Transverse colon (tissue), 4 donors: ENCODE data around the gene KLHDC7B. TPM values are rescaled to one million over a fixed set of nuclear protein-coding genes. Genes with fewer than 3 reads are reported as not detected.
"Not testable (repeated sequence)": the region's sequence is repeated elsewhere in the genome, so short reads cannot be mapped to it uniquely, and the experiment has no call there.

Experiments used
- DNase-seq: peaks from one replicate; pipeline ENCODE4 v3.0.0-alpha.2; 2019
- H3K27ac ChIP-seq, 4 donors: fragments of 200-600 bp; sonication (generic); 2 replicates each; pipeline ENCODE4 v1.5.1; 2016 to 2018; ENCODE audit warnings: inconsistent platforms in 4 of 4
- H3K27me3 ChIP-seq: fragments of 200-600 bp; sonication (generic); 2 replicates; pipeline ENCODE4 v1.5.1; 2017; ENCODE audit warnings: inconsistent platforms
- H3K36me3 ChIP-seq, 4 donors: fragments of 200-600 bp; sonication (generic); 2 replicates each; pipeline ENCODE4 v1.5.1; 2017 to 2019; ENCODE audit warnings: inconsistent platforms in 4 of 4
- H3K4me1 ChIP-seq, 4 donors: fragments of 200-600 bp; sonication (generic); 2 replicates each; pipeline ENCODE4 v1.5.1; 2017 to 2020; ENCODE audit warnings: inconsistent platforms in 4 of 4
- H3K4me3 ChIP-seq, 4 donors: fragments of 200-600 bp; sonication (generic); 1 replicate in 1 of 4; 2 replicates in 3 of 4; pipeline versions ENCODE4 v1.5.1 to v1.6.1; 2017 to 2019; ENCODE audit warnings: inconsistent platforms in 4 of 4
- H3K9me3 ChIP-seq, 2 donors: fragments of 200-600 bp; sonication (generic); 2 replicates each; pipeline ENCODE4 v1.5.1; 2017 to 2019; ENCODE audit warnings: inconsistent platforms in 2 of 2
- CTCF ChIP-seq, 5 experiments: fragments of 200-600 bp in 3 of 5; fragments of 450-650 bp in 2 of 5; sonication (generic) in 3 of 5; IDR thresholded peaks; 1 replicate in 2 of 5; 2 replicates in 3 of 5; pipeline ENCODE4 v1.5.1; 2016 to 2017; ENCODE audit warnings: antibody characterized with exemption in 5 of 5, inconsistent platforms in 3 of 5, mild to moderate bottlenecking in 2 of 5, moderate library complexity in 1 of 5
- EP300 ChIP-seq: sonication (generic); formaldehyde crosslinking; IDR thresholded peaks from one replicate; pipeline ENCODE4 v1.6.1; 2017; ENCODE audit warnings: antibody characterized with exemption, low read depth
- POLR2A ChIP-seq: fragments of 450-650 bp; IDR thresholded peaks from one replicate; pipeline ENCODE4 v1.6.1; 2016; ENCODE audit warnings: antibody characterized with exemption, mild to moderate bottlenecking, moderate library complexity
- POLR2AphosphoS5 ChIP-seq, 3 donors: sonication (generic); formaldehyde crosslinking; IDR thresholded peaks; one replicate each; pipeline ENCODE4 v1.6.1; 2016; ENCODE audit warnings: antibody characterized with exemption in 3 of 3
- WGBS, 2 donors: methylation state at CpG; one replicate each; pipeline ENCODE4 v1.1.5; 2018; ENCODE audit warnings: low coverage in 1 of 2; 5-methylcytosine and 5-hydroxymethylcytosine counted together
- in situ Hi-C, 4 donors: fragments of 200-750 bp; cut with MboI; loops; one replicate each; pipeline versions ENCODE4 v1.15.0 to v1.15.1; 2017; ENCODE audit warnings: low sequenced_read_pairs in 3 of 4, low pct_ligation_motif_present in 1 of 4, low pct_unique_long_range_greater_than_20kb in 1 of 4
- intact Hi-C: fragments of 100-400 bp; cut with DNase I; formaldehyde crosslinking; loops from one replicate; pipeline ENCODE4 v1.15.1; 2023; ENCODE audit warnings: low total_unique reads
- total RNA-seq, 4 donors: library from RNA; depleted of rRNA; stranded (reverse); fragments of >200 nt; gene quantifications; one replicate each; pipeline ENCODE4 v1.1.0, GENCODE V29; 2016

Gene KLHDC7B
- total RNA-seq, 4 donors from 2014 or later: 0.14 to 1.5 (median 0.32) TPM; not detected in 1

- TF ChIP-seq POLR2A: no peak
- TF ChIP-seq CTCF (IDR thresholded peaks at IDR 0.05): no peak
- no peak for TF ChIP-seq POLR2AphosphoS5 (IDR thresholded peaks at IDR 0.05)
- no peak for DNase-seq
- Histone ChIP-seq H3K4me1 (peaks cover 4 to 14% (median 11%) of the 10 kb centered on the region in 4 donors), H3K4me3 (no peak overlapping the region), H3K36me3 (peaks cover 0 to 21% (median 10%) of the 10 kb centered on the region in 4 donors), H3K27ac (no peak overlapping the region), H3K9me3 (no peaks in the 10 kb centered on the region), H3K27me3 (no peaks in the 10 kb centered on the region)
- intact Hi-C loops (no loop called here), in situ Hi-C loops (no loop called here)
- WGBS, 2 donors: 97% methylated on average over 3 of the region's 8 CpGs; no CpG with 5 or more reads in 1 of the 2 donors
Measured at GRCh38 chr22:50519151-50519550, 26.5 kb upstream of the KLHDC7B start.

- Histone ChIP-seq H3K4me1 (peaks cover 9 to 24% (median 20%) of the 10 kb centered on the region in 4 donors), H3K36me3 (peaks cover 0 to 21% (median 10%) of the 10 kb centered on the region in 4 donors)
- H3K27me3 ChIP-seq, H3K4me3 ChIP-seq, intact Hi-C loops, in situ Hi-C loops, DNase-seq, H3K27ac ChIP-seq, H3K9me3 ChIP-seq: not testable (repeated sequence)
- 95 to 100% methylated on average over 7 to 8 of the region's 8 CpGs for WGBS, 2 donors
Measured at GRCh38 chr22:50520184-50520583, 25.5 kb upstream of the KLHDC7B start.

GRCh38 chr22:50520826-50521453 is 24.8 kb upstream of the KLHDC7B start:
- Histone ChIP-seq H3K9me3 (no peaks in the 10 kb centered on the region), H3K27me3 (no peaks in the 10 kb centered on the region), H3K4me3 (no peak overlapping the region), H3K4me1 (peaks cover 9 to 26% (median 20%) of the 10 kb centered on the region in 4 donors), H3K36me3 (peaks cover 0 to 21% (median 10%) of the 10 kb centered on the region in 4 donors), H3K27ac (no peak overlapping the region)
- intact Hi-C loops (no loop called here), in situ Hi-C loops (no loop called here)
- DNase-seq: no peak
- no peak for TF ChIP-seq POLR2AphosphoS5 (IDR thresholded peaks at IDR 0.05)
- TF ChIP-seq CTCF (IDR thresholded peaks at IDR 0.05): no peak
- no peak for TF ChIP-seq EP300
- no peak for TF ChIP-seq POLR2A
- WGBS, 2 donors: 89 to 91% methylated on average over 3 to 13 of the region's 13 CpGs

- DNase-seq: no peak
- H3K27ac ChIP-seq: no peak overlapping the region
- H3K27me3 ChIP-seq: no peaks in the 10 kb centered on the region
- H3K4me3 ChIP-seq: no peak overlapping the region
- H3K9me3 ChIP-seq: no peaks in the 10 kb centered on the region
- peaks cover 0 to 21% (median 10%) of the 10 kb centered on the region in 4 donors for H3K36me3 ChIP-seq
- 89% methylated on average over 10 of the region's 10 CpGs; no CpG with 5 or more reads in 1 of the 2 donors for WGBS, 2 donors
- in situ Hi-C loops: no loop called here
- intact Hi-C loops: no loop called here
- peaks cover 11 to 33% (median 25%) of the 10 kb centered on the region in 4 donors for H3K4me1 ChIP-seq
- TF ChIP-seq EP300 (no peak), CTCF (IDR thresholded peaks at IDR 0.05) (no peak), POLR2AphosphoS5 (IDR thresholded peaks at IDR 0.05) (no peak), POLR2A (no peak)
Measured at GRCh38 chr22:50521710-50522109, 24.0 kb upstream of the KLHDC7B start.
